Epithelial cell of esophagus (primary cell): ENCODE measurements around the gene FAM3A.

Experiments
- DNase-seq: peaks from one replicate; pipeline ENCODE4 v3.0.0; 2010; ENCODE audit warnings: low read depth
- H3K4me3 ChIP-seq: 2 replicates; pipeline ENCODE4 v1.5.1; 2011; ENCODE audit warnings: mild to moderate bottlenecking, low read length, control low read depth
- TF ChIP-seq, protein P1 (sequence below): IDR thresholded peaks from 2 replicates; pipeline ENCODE4 v1.5.1; 2011; ENCODE audit warnings: low read depth, mild to moderate bottlenecking, low read length, control low read depth, inconsistent platforms; ENCODE audit not compliant: insufficient read depth; ENCODE audit errors: missing control alignments

Gene FAM3A

DNA sequence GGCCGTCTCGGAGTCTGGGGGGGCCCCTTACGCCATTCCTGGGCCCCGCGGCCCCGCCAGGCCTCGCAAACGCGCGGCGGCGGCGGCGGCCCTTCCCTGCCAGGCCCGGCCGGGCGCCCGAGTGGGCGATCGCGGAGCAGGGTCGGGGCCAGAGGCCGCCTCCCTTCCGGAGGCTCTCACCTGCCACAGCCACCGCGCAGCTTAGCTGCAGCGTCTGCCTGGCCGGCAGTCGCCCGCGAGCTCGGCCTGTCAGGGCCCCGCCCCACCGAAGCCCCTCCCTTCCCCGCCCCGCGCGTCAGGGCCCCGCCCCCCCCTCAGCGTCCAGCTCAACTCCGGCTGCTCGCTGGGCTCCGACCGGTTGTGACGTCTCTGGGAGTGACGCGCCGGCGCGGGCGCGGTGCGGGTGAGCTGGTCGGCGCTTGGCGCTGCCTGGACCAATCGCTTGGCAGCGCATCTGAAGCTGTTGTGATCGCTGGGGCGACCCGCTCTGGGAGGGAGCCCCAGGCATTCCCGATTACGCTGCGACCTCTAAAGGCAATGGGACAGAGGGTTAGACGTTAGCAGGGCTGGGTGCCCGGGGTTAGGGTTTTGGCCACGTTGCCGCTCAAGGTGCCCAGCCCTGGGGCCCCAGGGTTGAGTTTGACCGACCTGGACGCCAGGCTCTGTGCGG lies 25.5 kb downstream of the FAM3A start, which contains the start of gene SLC10A3:
SLC10A3 (minus strand) TSS at position 216 of the 670 bp plus-strand sequence. CDS start 1,689 bp downstream, outside the sequence.
- peak; percentile 93 for DNase-seq
- TF ChIP-seq, protein P1, sequence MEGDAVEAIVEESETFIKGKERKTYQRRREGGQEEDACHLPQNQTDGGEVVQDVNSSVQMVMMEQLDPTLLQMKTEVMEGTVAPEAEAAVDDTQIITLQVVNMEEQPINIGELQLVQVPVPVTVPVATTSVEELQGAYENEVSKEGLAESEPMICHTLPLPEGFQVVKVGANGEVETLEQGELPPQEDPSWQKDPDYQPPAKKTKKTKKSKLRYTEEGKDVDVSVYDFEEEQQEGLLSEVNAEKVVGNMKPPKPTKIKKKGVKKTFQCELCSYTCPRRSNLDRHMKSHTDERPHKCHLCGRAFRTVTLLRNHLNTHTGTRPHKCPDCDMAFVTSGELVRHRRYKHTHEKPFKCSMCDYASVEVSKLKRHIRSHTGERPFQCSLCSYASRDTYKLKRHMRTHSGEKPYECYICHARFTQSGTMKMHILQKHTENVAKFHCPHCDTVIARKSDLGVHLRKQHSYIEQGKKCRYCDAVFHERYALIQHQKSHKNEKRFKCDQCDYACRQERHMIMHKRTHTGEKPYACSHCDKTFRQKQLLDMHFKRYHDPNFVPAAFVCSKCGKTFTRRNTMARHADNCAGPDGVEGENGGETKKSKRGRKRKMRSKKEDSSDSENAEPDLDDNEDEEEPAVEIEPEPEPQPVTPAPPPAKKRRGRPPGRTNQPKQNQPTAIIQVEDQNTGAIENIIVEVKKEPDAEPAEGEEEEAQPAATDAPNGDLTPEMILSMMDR: no peak
- peak within 1 kb of the TSS; percentile 69 for H3K4me3 ChIP-seq

DNA sequence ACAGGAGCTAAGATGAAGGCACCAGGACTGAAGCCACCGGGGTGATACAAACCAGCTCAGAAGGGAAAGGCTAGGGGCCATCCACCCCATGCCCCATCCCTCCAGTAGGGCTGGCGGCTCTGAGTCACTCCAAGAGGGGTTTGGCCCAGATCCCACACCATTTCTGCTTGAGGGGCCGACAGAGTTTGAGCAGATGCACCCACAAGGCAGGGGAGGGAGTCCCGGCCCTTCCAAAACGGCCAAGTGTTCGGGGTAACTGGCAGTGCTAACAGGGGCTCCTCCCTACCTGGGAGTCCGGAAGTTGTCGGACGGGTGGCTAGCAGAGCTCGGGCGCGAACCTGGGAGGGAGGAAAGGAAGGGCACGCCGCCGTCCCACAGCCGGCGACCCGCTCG lies 26.0 kb downstream of the FAM3A start:
- DNase-seq: peak; percentile 18
- H3K4me3 ChIP-seq: peak overlapping the region; percentile 60
- TF ChIP-seq, protein P1: no peak

DNA sequence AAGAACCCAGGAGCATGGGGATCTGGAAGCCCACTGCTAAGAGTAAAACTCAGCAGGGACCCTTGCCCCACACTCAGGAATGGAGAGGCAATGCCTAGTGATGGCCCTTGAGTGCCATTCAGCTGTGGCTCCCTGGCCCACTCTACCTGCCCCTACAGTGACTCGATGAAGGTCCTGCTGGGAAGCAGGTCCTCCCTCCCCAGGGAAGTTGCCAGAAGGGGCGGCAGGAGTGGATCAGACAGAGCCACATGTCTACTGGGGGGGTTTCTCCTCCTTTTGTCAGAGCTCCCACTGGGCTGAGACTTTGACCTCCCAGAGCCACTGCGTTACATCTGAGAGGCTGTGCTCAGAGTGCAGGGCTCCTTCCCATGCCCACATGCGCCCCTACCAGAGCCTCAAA lies 26.9 kb downstream of the FAM3A start:
- TF ChIP-seq, protein P1: no peak
- DNase-seq: no peak
- peak overlapping the region; percentile 60 for H3K4me3 ChIP-seq

DNA sequence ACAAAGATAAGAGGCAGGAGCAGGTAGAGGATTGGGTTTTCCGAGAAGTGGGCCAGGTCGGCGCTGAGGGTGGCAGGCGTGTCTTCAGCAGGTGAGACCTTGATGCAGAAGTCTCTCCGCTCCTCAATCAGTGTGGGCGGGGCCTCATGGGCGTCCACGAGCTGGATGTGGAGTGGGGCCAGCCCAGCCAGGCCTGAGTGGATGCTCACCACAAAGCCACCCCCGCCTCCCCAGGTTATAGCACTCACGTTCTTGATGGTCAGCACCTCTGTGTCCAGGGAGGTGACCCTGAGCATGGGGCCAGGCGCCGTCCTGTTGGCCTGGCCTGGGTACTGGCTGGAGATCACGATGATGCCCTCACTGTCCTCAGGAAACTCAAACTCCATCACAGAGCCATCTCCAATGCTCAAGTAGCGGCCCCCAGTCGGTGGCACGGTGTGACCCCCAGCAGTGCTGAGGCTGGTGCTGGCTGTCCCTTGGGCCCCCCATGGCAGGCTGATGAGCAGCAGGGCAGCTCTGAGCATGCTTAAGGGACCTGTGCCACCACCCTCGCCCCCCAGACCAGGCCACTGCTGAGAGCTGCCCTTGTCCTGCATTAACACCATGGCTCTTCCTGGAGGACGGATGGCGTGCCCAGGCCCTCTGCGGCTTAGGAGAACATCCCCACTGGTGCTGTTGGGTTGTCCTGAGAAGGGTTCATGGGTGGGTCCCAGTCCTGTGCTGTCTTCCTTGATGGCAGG lies 27.5 kb downstream of the FAM3A start:
- no peak for DNase-seq
- TF ChIP-seq, protein P1: no peak
- no peak overlapping the region for H3K4me3 ChIP-seq

DNA sequence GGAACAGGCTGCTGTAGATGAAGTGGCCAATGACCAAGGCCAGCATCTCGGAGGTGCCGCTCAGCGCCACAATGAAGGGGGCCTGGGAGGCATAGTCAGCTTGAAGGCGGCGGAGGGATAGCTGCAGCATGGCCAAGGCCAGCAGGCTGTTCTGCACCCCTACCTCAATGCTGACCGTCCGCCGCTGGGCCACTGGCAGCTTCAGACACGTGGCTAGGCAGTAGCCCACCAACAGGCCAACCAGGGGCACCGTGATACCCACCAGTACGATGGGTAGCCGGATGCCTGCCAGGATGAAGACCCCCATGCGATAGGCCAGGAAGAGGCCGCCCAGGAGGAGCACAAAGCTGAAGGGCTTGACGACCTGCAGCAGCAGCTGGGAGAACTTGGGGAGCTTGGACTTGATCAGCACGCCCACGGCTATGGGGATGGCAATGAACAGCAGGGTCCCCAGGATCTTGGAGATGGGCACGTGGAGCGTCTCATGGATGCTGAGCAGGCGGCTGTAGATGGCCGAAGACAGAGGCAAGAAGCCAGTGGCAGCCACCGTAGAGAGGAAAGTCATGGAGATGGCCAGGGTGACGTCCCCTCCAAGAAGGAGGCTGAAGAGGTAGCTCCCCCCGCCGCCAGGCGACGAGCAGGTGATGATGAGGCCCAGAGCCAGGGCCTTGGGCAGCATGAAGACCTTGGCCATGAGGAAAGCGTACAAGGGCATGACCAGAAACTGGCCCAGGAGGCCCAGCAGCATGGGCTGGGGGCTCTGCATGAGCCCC lies 28.3 kb downstream of the FAM3A start:
- TF ChIP-seq, protein P1: no peak
- H3K4me3 ChIP-seq: no peak overlapping the region
- DNase-seq: no peak

DNA sequence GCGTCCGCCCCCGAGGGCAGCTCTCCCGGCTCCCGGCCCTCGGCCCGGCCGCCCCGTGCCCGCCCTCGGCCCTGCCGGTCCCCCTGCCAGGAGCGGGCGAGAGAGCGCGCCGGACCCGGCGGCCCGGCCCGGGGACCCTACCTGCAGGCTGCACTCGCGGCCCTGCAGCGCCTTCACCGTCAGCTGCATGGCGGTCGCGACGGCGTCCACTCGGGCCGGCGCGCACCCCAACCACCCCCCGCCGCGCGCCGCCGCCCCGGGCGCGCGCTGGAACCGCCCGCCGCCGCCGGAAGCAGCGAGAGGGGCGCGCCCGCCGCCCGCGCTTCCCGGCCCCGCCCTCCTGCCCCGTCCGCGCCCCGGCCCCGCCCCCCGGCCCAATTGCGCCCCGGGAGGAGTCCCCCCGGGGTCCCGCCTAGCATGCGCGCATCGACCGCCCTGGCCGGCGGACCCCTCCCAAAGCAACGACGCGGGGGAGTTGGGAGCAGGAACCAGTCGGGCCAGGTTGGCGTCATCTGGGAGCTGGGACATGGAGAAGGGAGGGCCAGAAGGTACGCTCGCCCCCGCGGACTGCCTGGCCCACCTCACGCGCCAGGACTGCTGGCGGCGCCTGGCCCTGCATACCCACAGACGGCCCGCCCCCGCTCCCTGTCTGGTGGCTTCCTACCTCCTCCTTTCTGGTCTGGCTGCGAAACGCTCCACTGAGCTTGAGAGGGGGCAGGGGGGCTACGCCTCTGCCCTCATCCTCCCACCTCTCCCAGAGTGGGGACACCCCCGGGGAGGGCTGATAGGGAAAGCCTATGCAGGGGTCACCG lies 29.4 kb downstream of the FAM3A start, which contains the start of gene UBL4A:
UBL4A (minus strand) TSS at position 220 of the 812 bp plus-strand sequence; CDS start at position 189, 31 bp downstream.
- TF ChIP-seq, protein P1: no peak
- DNase-seq: peak; percentile 74
- H3K4me3 ChIP-seq: peak within 1 kb of the TSS; percentile 46
